ENCODE measurements around the gene GATA3.

- no peak for TF ChIP-seq RCOR1 (IDR thresholded peaks at IDR 0.05; ENCODE audit: borderline replicate concordance in 1 of 2, low read depth in 2 of 2, low read length in 2 of 2)
- no peak for TF ChIP-seq TRIM24 (IDR thresholded peaks at IDR 0.05)
- TF ChIP-seq GTF2F1 (IDR thresholded peaks at IDR 0.05; ENCODE audit: low read depth, low read length), result no peak
- TF ChIP-seq ZEB2 (IDR thresholded peaks at IDR 0.05), result no peak
- no peak for TF ChIP-seq KDM2B (CRISPR knock-in tag; IDR thresholded peaks at IDR 0.05)
These were observed 3.2 kb upstream of the GATA3 start for GRCh38 chr10:8051109-8051821.
